Parathyroid adenoma (tissue), 2 donors: Measurements from ENCODE around the gene PCNX3.

Experiments used
- H2AFZ ChIP-seq: fragments of 300-600 bp; sonication (generic); one replicate; pipeline ENCODE4 v1.7.0; 2017; ENCODE audit warnings: antibody characterized with exemption, mild to moderate bottlenecking
- H3K27ac ChIP-seq: fragments of 300-600 bp; sonication (generic); one replicate; pipeline ENCODE4 v1.7.0; 2017
- H3K27me3 ChIP-seq: fragments of 300-600 bp; sonication (generic); one replicate; pipeline ENCODE4 v1.7.0; 2017; ENCODE audit warnings: low read length; ENCODE audit not compliant: control insufficient read depth, insufficient read depth
- H3K36me3 ChIP-seq: fragments of 300-600 bp; sonication (generic); one replicate; pipeline ENCODE4 v1.7.0; 2017; ENCODE audit warnings: low read length; ENCODE audit not compliant: control insufficient read depth, insufficient read depth
- H3K4me1 ChIP-seq: fragments of 300-600 bp; sonication (generic); one replicate; pipeline ENCODE4 v1.7.0; 2017; ENCODE audit warnings: control low read depth
- H3K4me2 ChIP-seq: fragments of 300-600 bp; sonication (generic); one replicate; pipeline ENCODE4 v1.7.0; 2017; ENCODE audit warnings: low read length
- H3K4me3 ChIP-seq: fragments of 300-600 bp; sonication (generic); one replicate; pipeline ENCODE4 v1.7.0; 2017; ENCODE audit warnings: low read depth, low read length
- H3K79me2 ChIP-seq: fragments of 300-600 bp; sonication (generic); one replicate; pipeline ENCODE4 v1.7.0; 2017; ENCODE audit warnings: control low read depth
- H3K9ac ChIP-seq: fragments of 300-600 bp; sonication (generic); one replicate; pipeline ENCODE4 v1.7.0; 2017; ENCODE audit warnings: mild to moderate bottlenecking
- H3K9me3 ChIP-seq: fragments of 300-600 bp; sonication (generic); one replicate; pipeline ENCODE4 v1.7.0; 2017; ENCODE audit warnings: low read length; ENCODE audit not compliant: control insufficient read depth
- CTCF ChIP-seq: fragments of 300-600 bp; sonication (generic); IDR thresholded peaks from one replicate; pipeline ENCODE4 v1.7.0; 2017; ENCODE audit warnings: antibody characterized with exemption, mild to moderate bottlenecking
- donor health status: primary hyperparathyroidism.

Gene PCNX3

GRCh38 chr11:65585396-65586246 lies 30.0 kb upstream of the PCNX3 start:
- Histone ChIP-seq H3K9me3 (no peaks in the 10 kb centered on the region), H3K27ac (no peak overlapping the region), H3K36me3 (no peaks in the 10 kb centered on the region)

GRCh38 chr11:65586247-65586630 lies 29.3 kb upstream of the PCNX3 start:
- Histone ChIP-seq H2AFZ (no peak overlapping the region), H3K27me3 (no peaks in the 10 kb centered on the region), H3K4me2 (no peak overlapping the region), H3K4me3 (no peak overlapping the region), H3K36me3 (no peaks in the 10 kb centered on the region), H3K9me3 (no peaks in the 10 kb centered on the region), H3K27ac (no peak overlapping the region), H3K9ac (no peak overlapping the region), H3K79me2 (no peaks in the 10 kb centered on the region), H3K4me1 (no peaks in the 10 kb centered on the region)
- TF ChIP-seq CTCF: no peak

More at GRCh38 chr11:65585396-65586246, 30.0 kb upstream of the PCNX3 start:
- no peaks in the 10 kb centered on the region for H3K27me3 ChIP-seq
- H3K79me2 ChIP-seq: no peaks in the 10 kb centered on the region
- H3K9ac ChIP-seq: no peak overlapping the region
- H3K4me1 ChIP-seq: no peaks in the 10 kb centered on the region
- no peak overlapping the region for H3K4me3 ChIP-seq
- H2AFZ ChIP-seq: no peak overlapping the region
- no peak overlapping the region for H3K4me2 ChIP-seq
- TF ChIP-seq CTCF: no peak

GRCh38 chr11:65586676-65587075 lies 28.9 kb upstream of the PCNX3 start:
- Histone ChIP-seq H3K36me3 (no peaks in the 10 kb centered on the region), H3K4me1 (no peaks in the 10 kb centered on the region), H3K27ac (no peak overlapping the region), H3K27me3 (no peaks in the 10 kb centered on the region), H3K4me3 (no peak overlapping the region), H3K9me3 (no peaks in the 10 kb centered on the region), H3K4me2 (no peak overlapping the region), H3K79me2 (no peaks in the 10 kb centered on the region), H2AFZ (no peak overlapping the region), H3K9ac (no peak overlapping the region)
- TF ChIP-seq CTCF: no peak

GRCh38 chr11:65588199-65589054 lies 27.1 kb upstream of the PCNX3 start:
- Histone ChIP-seq H3K4me2 (no peak overlapping the region), H3K9ac (no peak overlapping the region), H3K9me3 (no peaks in the 10 kb centered on the region), H3K27me3 (no peaks in the 10 kb centered on the region), H3K4me3 (no peak overlapping the region), H3K4me1 (no peaks in the 10 kb centered on the region), H2AFZ (no peak overlapping the region), H3K27ac (no peak overlapping the region), H3K79me2 (no peaks in the 10 kb centered on the region), H3K36me3 (no peaks in the 10 kb centered on the region)
- peak; percentile 47 for TF ChIP-seq CTCF
